GM12874 (cell line): ENCODE measurements around the gene GPX7.

ENCODE experiments used
- TF ChIP-seq, protein P1 (sequence below): IDR thresholded peaks from 2 replicates; pipeline ENCODE4 v1.5.1; 2011; ENCODE audit warnings: low read depth, mild to moderate bottlenecking, control low read depth, low read length, moderate library complexity; ENCODE audit not compliant: insufficient read depth

The GPX7 gene

DNA sequence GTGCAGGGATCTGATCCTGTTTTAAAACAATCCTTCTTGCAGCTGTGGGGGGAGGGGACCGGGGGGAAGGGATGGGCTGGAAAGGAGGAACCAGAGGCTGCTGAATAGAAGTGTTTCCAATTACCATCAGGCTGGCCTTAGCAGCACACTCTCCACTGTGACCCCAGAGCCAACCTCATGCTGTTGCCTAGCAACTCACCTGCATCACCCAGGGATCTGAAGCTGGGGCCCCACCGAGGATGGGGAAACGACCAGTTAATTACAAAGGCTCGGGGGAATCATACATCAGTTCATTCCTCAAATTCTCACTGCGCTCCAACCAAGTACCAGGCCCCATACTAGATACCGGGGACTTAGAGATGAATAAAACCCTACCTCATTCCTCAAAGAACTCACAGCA, 11.9 kb upstream of the GPX7 start:
- TF ChIP-seq, protein P1, sequence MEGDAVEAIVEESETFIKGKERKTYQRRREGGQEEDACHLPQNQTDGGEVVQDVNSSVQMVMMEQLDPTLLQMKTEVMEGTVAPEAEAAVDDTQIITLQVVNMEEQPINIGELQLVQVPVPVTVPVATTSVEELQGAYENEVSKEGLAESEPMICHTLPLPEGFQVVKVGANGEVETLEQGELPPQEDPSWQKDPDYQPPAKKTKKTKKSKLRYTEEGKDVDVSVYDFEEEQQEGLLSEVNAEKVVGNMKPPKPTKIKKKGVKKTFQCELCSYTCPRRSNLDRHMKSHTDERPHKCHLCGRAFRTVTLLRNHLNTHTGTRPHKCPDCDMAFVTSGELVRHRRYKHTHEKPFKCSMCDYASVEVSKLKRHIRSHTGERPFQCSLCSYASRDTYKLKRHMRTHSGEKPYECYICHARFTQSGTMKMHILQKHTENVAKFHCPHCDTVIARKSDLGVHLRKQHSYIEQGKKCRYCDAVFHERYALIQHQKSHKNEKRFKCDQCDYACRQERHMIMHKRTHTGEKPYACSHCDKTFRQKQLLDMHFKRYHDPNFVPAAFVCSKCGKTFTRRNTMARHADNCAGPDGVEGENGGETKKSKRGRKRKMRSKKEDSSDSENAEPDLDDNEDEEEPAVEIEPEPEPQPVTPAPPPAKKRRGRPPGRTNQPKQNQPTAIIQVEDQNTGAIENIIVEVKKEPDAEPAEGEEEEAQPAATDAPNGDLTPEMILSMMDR = no peak

DNA sequence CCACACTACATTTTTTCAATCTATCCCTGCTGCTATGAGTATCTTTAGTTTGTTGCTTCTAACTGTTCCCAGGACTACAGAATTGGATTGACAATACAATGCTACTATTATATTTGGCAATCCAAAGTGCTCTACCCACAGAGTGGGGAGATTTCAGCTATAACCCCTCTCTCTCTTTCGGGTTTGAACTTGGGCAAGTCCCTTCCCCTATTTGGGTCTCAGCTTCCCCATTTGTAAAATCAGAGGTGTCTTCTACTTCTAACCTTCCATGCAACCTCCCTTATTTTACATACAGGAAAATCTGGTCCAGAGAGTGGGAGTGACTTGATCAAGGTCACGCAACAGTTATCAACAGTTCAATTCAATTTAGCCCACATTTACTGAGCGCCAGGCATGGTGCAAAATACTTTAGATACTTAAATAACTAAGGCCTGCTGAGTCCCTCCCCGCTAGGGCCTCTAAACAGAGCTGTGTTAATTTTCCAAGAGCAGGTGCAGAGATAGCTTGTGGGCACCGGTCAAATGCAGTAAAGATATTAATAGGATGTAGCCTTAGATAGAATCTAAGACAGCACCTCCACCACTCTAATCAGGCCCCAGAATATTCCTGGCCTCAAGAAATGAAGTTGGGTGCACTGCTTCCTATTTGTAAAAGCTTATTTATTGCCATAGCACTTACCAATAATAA, 9.4 kb upstream of the GPX7 start:
- TF ChIP-seq, protein P1 = no peak

DNA sequence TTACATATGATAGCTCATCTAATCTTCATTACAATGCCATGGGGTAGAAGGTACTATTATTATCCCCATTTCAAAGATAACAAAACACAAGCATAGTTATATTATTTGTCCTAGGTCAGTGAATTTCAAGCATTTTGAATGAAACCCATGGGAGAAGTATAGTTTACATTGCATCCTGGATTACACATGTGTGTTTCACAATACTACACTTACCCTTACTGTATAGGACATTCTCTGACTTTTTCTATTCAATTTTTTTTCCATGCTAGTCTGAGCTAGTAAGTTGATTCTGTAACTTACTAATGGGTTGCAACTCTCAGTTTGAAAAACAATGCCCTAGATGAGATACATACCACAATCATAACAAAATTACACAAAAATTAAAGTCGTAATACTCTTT, 8.7 kb upstream of the GPX7 start:
- TF ChIP-seq, protein P1 = no peak

DNA sequence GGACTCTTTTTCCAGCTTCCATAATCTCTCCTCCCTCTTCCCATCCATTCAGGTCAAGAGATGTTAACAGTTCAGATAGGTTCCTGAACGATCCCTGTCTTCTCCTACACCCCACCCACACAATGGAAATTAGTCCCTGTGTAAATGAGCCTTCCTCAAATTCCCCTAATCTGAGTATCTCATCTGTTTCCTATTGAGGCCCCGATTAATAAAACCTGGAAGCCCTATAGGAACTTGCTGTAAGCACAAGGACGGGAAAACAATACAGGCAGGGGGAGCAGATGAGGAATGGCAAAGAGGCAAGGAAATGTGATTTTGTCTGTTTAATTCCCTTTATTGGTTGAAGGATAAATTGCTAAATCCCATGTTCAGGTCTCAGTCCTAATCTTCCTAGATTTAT, 7.1 kb upstream of the GPX7 start:
- TF ChIP-seq, protein P1 = no peak

DNA sequence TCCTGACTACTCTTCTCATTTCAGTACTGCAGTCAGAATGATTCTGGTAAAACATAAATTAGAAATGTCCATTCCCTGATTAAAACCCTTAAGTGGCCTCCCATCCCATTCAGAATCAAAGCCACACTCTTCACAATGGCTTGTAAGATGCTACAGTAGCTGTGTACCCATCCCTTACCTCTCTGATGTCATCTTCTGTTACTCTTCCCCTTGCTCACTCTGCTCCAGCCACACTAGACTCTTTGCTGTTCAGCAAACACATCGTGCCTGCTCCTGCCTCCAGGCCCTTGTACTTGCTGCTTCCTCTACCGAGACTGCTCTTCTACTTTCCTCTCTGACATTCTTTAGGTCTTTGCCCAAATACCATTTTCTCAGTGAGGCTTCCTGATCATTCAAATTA, 4.3 kb upstream of the GPX7 start:
- TF ChIP-seq, protein P1 = no peak

DNA sequence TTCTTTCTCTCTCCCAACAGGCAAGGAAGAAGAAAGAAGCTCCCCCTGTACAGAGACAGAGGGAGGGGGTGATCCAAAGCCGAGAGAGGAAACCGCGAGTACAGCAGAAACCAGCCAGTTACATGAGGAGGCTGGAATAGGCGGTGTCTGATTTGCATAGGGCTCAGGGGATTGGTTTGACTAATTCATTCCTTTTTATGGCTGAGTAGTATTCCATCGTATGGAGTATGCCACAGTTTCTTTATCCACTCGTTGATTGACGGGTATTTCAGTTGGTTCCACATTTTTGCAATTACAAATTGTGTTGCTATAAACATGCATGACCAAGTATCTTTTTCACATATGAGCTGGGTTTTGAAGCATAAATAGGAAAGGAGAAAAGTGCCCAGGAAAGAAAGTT, 3.4 kb upstream of the GPX7 start:
- TF ChIP-seq, protein P1 = no peak

DNA sequence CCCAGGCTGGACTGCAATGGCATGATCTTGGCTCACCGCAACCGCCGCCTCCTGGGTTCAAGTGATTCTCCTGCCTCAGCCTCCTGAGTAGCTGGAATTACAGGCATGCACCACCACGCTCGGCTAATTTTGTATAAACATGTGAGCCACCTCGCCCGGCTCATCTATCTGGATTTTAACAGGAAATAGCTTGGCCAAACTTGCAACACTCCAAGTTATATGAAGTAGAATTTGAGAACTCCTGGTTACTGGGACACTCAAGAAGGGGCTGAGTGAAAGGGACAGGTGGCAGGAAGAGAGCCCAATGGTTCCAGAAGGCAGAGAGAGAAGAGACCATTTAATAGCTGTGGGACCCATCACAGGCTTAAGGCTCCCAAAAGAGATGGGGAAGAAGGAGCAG, 2.9 kb upstream of the GPX7 start:
- TF ChIP-seq, protein P1 = no peak
